ENCODE data around the gene MICAL3.
"Not testable (repeated sequence)": the region's sequence is repeated elsewhere in the genome, so short reads cannot be mapped to it uniquely, and the experiment has no call there.

The MICAL3 gene

DNA sequence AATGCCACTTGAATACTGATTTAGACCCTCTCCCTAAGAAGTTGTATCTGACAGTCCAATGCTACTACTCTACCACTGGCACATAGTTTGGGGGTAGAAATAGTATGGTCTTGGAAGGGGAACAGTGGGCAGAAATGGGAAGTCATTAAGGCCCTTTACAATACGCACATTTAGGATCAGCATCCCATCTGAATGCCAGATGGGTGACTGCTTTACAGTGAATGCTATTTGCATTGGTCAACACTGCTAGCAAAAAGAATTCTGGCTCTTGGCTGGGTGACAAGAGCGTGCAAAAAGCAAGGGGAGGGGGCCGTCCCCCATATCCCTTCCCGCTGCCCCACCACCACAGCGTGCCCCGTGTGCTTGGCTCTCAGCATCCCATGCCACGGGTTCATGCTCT is 145.4 kb downstream of the MICAL3 start:
- no peak for DNase-seq

GRCh38 chr22:17878186-17878694 is 146.1 kb downstream of the MICAL3 start:
- no peak for DNase-seq

- not testable (repeated sequence) for DNase-seq
Observed at GRCh38 chr22:17876878-17877855, 147.2 kb downstream of the MICAL3 start.

GRCh38 chr22:17876306-17876831 is 148.0 kb downstream of the MICAL3 start:
- no peak for DNase-seq

GRCh38 chr22:17875631-17876030 is 148.7 kb downstream of the MICAL3 start:
- DNase-seq, result no peak

- peak; percentile 3 for DNase-seq
Observed at GRCh38 chr22:17875156-17875555, 149.2 kb downstream of the MICAL3 start.

DNA sequence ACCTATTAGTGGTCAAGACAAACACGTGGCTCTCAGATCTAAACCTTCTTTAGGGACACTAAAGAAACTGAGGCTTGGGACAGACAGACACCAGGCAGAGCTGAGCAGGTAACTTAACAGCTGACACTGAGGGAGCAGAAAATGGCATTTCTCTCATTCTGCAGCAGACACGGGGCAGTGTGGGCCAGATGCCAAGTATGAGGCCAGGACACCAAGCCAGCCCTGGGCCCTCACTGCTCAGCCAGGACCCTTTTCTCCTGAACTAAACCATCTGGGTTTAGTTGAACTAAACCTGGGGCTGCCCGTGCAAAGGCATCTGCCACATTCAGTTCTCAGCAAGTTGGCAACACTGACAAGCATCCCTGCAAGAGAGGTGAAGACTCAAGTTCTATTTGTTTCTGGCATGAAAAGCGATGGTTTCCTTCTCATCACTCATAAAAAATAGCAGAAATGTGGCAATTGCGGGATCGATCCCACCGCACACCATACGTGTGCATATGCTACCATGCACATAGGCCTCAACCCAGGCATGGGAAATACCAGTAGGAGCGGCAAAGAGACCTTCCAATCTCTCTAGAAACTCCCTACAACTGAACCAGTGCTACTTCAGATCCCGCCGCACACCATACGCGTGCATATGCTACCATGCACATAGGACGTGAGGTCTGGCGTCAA is 150.0 kb downstream of the MICAL3 start:
- no peak for DNase-seq

- no peak for DNase-seq
Observed at GRCh38 chr22:17873804-17874203, 150.6 kb downstream of the MICAL3 start.

DNA sequence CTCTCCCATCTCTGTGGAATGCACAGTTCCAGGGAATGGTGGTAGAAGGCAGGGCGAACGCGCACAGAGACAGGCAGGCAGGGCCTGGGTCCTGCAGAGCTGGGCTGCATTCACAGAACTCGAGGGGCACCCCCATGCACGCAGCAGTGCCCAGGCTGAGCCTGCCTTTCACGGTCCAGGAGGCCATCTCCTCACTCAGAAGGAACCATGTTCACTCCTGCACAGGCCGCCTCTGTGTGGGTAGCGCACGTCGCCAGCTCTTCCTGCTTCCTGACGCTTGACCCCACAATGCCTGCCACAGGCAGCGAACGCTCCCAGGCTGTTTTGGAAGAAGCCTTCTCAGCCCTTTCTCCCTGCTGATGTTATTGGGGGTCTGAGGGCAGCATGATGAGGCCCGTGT is 151.2 kb downstream of the MICAL3 start:
- DNase-seq, result no peak

- DNase-seq, result no peak
Observed at GRCh38 chr22:17872471-17872870, 151.9 kb downstream of the MICAL3 start.

DNA sequence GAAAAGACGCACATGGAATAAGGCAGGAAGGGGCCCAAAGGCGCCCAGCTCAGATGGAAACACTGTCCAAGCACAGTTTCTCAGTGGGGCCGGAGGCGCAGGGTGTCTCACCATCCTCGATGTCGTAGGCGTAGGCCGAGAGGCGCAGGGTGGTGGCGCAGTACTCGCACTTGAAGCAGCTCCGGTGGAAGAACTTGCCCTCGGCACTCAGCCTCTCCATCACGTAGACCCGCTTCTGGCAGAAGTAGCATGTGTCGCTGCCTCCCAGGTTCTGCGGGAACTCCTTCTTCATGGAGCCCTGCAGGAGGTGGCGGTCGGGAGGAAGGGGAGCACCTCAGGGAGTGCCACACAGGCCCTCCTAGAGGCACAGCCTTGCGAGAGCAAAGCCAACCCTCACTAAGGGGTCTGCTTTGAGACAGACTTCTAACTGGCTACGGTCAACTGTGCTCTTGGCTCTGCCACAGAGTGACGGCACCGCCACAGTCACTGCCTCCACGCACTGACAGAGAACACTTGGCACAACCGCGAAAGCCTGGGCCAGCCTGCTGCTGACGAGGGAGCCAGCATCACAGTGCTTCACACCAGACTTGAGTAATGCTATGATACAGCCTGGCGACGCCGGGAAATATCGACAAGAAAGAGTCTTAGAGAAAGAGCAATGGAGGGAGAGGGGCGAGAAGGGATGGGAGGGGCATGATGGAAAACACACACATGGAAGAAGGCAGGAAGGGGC is 152.5 kb downstream of the MICAL3 start:
- no peak for DNase-seq

GRCh38 chr22:17870407-17870806 is 154.0 kb downstream of the MICAL3 start:
- no peak for DNase-seq

DNA sequence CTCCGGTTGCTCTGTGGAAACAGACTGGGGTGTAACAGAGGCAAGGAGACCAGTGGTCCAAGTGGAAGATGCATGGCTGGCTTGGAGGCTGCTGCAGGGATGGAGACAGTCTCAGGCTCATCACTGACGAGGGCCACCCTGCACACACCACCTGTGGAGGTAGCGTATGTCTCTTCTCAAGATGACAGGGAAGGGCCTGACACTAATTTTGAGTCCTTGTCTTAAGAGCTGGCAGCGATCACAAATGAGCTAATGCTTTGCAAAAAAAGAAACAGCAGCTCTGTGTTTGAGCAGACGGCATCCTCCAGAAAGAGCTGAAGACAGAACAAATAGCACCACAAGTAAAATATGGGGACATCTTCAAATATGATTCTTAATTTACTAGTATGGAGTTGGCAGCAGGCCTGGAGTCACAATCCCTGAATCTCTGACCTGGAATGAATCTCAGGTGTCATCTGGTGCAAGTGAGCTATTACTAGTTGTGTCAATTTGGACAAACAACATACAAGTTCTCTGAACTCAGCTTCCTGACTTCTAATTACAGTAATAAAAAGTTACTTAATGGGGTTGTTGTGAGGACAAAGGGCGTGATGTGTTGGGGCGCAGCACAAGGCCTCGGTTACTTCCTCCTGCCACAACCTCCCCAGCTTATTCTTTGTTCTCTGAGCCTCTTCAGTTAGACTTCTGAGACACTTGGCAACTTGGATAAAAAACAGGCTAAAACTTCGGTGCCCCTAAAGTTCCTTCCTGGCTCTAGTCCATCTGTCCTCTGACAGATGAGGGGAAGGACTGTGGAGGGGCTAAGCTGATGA is 154.9 kb downstream of the MICAL3 start:
- no peak for DNase-seq

DNA sequence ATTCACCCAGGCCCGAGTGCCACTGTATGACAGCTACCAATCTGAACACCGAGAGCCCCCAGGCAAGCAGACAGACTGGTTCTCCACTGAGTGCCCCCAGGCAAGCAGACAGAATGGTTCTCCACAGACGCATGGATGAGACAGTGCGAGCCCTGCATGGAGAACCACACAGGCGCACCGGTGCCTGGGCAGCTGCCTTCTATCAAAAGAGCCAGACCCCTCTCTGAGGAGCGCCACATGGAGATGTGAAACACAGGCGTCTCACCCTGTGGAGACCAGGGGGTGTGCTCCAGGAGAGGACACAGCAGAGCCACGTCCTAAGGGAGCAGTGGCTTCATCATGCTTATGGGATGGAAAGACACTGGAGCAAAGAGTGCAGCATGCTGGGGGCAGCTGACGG is 155.6 kb downstream of the MICAL3 start:
- DNase-seq, result no peak

DNA sequence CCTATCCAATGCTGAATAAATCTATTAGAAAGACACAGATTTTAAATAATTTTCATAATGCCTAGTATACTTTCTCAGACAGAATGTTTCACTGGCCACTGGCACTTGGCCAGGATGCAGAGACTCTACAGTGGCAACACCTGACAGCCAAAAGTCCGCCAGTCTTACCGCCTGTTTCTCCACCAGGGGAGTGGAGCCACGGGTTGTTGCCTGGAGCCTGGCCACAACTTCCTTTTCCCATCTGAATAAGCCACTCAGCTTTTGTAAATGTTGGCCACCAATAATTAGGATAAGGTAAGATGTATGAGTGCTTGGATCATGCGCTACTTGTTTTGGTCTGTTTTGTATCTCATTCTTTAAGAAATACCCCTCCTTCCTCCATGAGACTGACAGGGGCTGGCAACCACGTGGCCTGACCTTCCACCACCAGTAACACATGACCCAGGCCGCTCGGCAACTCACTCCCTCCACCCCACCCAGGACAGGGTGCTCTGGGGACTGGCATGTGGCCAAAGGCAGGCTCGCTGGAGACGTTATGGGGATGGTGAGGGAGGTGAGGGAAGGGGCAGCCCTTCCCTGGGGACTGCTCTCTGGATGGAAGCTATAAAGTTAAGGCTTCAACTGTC is 157.1 kb downstream of the MICAL3 start:
- no peak for DNase-seq

DNA sequence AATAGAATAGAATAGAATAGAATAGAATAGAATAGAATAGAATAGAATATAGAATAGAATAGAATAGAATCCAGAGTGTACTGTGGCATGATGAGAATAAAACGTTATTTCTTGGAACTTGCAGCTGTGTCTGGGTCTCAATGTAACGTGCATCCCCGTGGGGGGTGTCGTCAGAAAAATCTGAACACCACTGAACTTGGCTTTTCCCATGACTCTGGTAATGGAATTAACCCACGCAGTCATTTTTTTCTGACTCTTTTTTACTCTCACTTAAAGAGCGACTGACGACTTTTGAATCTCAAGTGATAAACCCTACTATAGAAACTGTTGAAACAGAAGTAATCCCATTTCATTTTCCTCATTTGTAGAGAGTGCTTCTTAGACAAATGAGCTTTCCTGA is 157.7 kb downstream of the MICAL3 start:
- DNase-seq, result no peak

DNA sequence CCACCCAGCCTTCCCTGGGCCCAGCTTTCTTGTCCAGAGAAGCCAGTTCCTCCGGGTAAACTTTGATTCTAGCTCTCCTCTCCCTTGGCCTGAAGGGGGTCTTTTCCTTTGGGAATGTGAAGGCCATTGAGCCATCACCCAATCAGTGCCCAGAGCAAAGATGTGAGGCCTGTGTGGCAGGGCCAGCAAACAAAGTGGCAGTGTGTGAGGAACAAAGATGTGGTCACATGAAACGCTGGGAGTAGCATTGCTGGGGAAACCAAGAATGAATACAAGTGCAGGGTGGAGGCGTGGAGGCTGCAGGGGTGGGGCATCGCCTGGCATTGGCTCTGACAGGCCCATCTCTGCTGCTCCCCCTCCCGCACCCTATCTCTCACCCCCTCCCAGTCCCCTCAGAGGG is 158.2 kb downstream of the MICAL3 start:
- DNase-seq, result no peak

DNA sequence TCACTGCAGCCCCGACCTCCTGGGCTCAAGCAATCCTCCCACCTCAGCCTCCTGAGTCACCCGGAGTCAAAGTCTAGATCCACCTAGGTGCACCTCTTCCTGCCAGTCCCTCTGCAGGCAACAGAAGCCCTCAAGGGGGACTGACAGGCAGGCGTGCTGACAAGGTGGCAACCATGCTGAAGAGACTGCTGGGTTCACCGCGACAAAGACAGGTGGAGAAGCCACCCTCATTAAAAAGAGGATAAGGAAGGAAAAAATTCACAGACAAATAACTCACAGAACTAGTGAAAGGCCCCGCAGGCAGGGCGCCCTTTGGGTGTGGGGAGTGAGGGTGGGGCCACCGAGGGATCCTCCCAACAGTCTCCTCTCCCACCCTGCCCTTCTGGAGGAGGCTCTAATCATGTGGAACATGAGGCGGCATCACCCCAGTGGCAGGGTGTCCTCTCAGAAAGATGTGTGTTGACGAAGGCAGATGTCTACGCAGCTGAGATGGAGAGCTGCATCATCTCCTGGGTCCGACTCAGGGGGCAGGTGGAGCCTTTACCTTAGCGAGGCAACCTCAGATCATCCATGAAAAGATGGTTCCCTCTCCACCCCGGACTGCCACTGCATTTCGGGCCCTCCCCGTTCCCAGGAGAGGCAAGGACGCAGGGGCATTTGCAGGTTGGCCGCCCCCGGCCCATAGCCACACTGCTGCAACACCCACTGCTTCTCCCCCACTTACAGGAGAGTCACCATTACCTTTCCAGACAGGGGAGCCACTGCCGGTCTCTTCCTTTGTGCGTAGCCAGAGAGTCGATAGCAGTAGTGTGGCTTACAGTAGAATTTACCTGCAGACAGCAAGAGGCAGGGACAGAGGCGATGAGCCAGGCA is 158.9 kb downstream of the MICAL3 start:
- no peak for DNase-seq

DNA sequence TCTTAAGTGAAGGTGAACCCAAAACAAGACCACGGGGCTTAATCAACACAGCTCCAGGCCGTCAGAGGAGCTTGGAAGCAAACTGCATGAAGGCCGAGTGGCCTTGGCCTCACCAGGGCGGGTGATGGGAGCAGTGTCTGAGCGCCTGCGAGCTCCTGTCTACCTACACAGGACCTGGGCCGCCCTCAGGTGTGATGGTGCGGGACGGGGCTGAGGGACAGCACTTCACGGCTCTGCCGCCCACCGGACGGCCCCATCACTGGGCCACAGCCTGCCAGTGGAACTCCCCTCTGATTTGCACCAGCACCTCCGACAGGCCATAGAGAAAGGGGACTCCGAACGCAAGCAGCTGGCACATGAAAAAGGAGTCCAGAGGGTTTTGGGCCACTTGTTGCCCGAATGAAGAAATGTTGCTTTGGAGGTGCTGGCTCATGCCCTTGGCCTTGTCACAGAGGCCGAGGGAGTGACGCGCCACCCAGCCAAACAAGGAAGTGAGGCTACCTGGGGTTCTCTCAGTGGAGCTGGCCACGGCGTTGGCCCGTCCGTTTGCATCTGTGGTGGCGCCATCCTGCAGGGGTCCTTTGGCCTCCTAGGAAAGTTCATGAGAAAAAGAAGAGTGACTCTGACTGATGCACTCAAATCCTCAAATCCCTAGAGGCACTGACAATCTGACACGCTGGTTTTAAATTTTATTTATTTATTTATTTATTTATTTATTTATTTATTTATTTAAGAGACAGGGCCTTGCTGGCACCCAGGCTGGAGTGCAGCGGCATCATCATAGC is 159.8 kb downstream of the MICAL3 start:
- DNase-seq, result no peak
